ENCODE measurements around the gene KAZN.

KAZN gene

GRCh38 chr1:15063783-15064182 lies 465.3 kb downstream of the KAZN start:
- TF ChIP-seq USF1 (IDR thresholded peaks at IDR 0.05) (no peak), TCF12 (IDR thresholded peaks at IDR 0.05; ENCODE audit: low read depth) (no peak)

GRCh38 chr1:15064217-15064929 lies 465.9 kb downstream of the KAZN start:
- TF ChIP-seq YY1 (IDR thresholded peaks at IDR 0.05; ENCODE audit: low read depth) (no peak), RAD21 (IDR thresholded peaks at IDR 0.05; ENCODE audit: low read depth) (no peak), REST (IDR thresholded peaks at IDR 0.05; ENCODE audit: low read depth) (no peak), CEBPB (IDR thresholded peaks at IDR 0.05) (no peak), TEAD4 (IDR thresholded peaks at IDR 0.05) (no peak), FOXM1 (IDR thresholded peaks at IDR 0.05; ENCODE audit: borderline replicate concordance, low read depth) (no peak)

- no peak for TF ChIP-seq YY1 (IDR thresholded peaks at IDR 0.05; ENCODE audit: low read depth)
These were observed 466.8 kb downstream of the KAZN start for GRCh38 chr1:15065291-15065690.

- TF ChIP-seq FOXM1 (IDR thresholded peaks at IDR 0.05; ENCODE audit: borderline replicate concordance, low read depth) (no peak), YY1 (IDR thresholded peaks at IDR 0.05; ENCODE audit: low read depth) (no peak)
These were observed 467.3 kb downstream of the KAZN start for GRCh38 chr1:15065736-15066135.

- TF ChIP-seq YY1 (IDR thresholded peaks at IDR 0.05; ENCODE audit: low read depth): no peak
- no peak for TF ChIP-seq CEBPB (IDR thresholded peaks at IDR 0.05)
- TF ChIP-seq CREB1 (IDR thresholded peaks at IDR 0.05; ENCODE audit: low read depth): no peak
- TF ChIP-seq EP300 (IDR thresholded peaks at IDR 0.05; ENCODE audit: borderline replicate concordance): no peak
- TF ChIP-seq ZBTB7A (IDR thresholded peaks at IDR 0.05; ENCODE audit: low read depth): no peak
- TF ChIP-seq TCF12 (IDR thresholded peaks at IDR 0.05; ENCODE audit: low read depth): no peak
- TF ChIP-seq REST (IDR thresholded peaks at IDR 0.05; ENCODE audit: low read depth): no peak
- no peak for TF ChIP-seq MAX (IDR thresholded peaks at IDR 0.05)
These were observed 467.7 kb downstream of the KAZN start for GRCh38 chr1:15066191-15066590.

- TF ChIP-seq USF1 (IDR thresholded peaks at IDR 0.05): no peak
- no peak for TF ChIP-seq YY1 (IDR thresholded peaks at IDR 0.05; ENCODE audit: low read depth)
- no peak for TF ChIP-seq MAX (IDR thresholded peaks at IDR 0.05)
- no peak for TF ChIP-seq EP300 (IDR thresholded peaks at IDR 0.05; ENCODE audit: borderline replicate concordance)
- TF ChIP-seq ZBTB7A (IDR thresholded peaks at IDR 0.05; ENCODE audit: low read depth): no peak
- no peak for TF ChIP-seq TAF1 (IDR thresholded peaks at IDR 0.05; ENCODE audit: low read depth)
- no peak for TF ChIP-seq RAD21 (IDR thresholded peaks at IDR 0.05; ENCODE audit: low read depth)
- TF ChIP-seq EGR1 (IDR thresholded peaks at IDR 0.05): no peak
- no peak for TF ChIP-seq NFIC (IDR thresholded peaks at IDR 0.05)
- no peak for TF ChIP-seq REST (IDR thresholded peaks at IDR 0.05; ENCODE audit: low read depth)
- TF ChIP-seq CREB1 (IDR thresholded peaks at IDR 0.05; ENCODE audit: low read depth): no peak
- TF ChIP-seq CEBPB (IDR thresholded peaks at IDR 0.05): no peak
- no peak for TF ChIP-seq FOXM1 (IDR thresholded peaks at IDR 0.05; ENCODE audit: borderline replicate concordance, low read depth)
- TF ChIP-seq TCF12 (IDR thresholded peaks at IDR 0.05; ENCODE audit: low read depth): no peak
- no peak for TF ChIP-seq TEAD4 (IDR thresholded peaks at IDR 0.05)
These were observed 468.7 kb downstream of the KAZN start for GRCh38 chr1:15067148-15067547.
